SH-SY5Y (cell line): ENCODE measurements around the gene ATP9B.

Experiments
- GATA2 ChIP-seq: IDR thresholded peaks from 2 replicates; pipeline ENCODE4 v1.6.1; 2011; ENCODE audit warnings: mild to moderate bottlenecking, low read depth, low read length
- GATA3 ChIP-seq: IDR thresholded peaks from 2 replicates; pipeline ENCODE4 v1.6.1; 2011; ENCODE audit warnings: low read depth, mild to moderate bottlenecking, low read length, moderate library complexity

GRCh38 chr18:79374408-79375171 lies 305.4 kb downstream of the ATP9B start:
- TF ChIP-seq GATA3 (no peak), GATA2 (no peak)
